Measurements from ENCODE around the gene ABCF2.

GRCh38 chr7:151271699-151272355 is 44.8 kb upstream of the ABCF2 start:
- no peak for TF ChIP-seq CTCF (IDR thresholded peaks at IDR 0.05)
- TF ChIP-seq EP300 (IDR thresholded peaks at IDR 0.05; ENCODE audit: low read depth), result no peak
- no peak for TF ChIP-seq POLR2A (IDR thresholded peaks at IDR 0.05)
- peak; percentile 25 to 45 (median 36) for TF ChIP-seq POLR2AphosphoS5 (IDR thresholded peaks at IDR 0.05)
